SJSA1 (cell line): ENCODE measurements around the gene SYTL1. TPM values are rescaled to one million over a fixed set of nuclear protein-coding genes. Genes with fewer than 3 reads are reported as not detected.
A peak's percentile ranks its signal among the peaks of the same experiment; 100 is the strongest.
"Not testable (repeated sequence)": the region's sequence is repeated elsewhere in the genome, so short reads cannot be mapped to it uniquely, and the experiment has no call there.

ENCODE experiments used
- DNase-seq, 2 experiments: peaks; one replicate each; pipeline ENCODE4 v3.0.0-alpha.2; 2015 to 2020; ENCODE audit warnings: low spot score in 2 of 2, low read depth in 1 of 2
- H3K27ac ChIP-seq: fragments of 250-450 bp; sonication (Bioruptor Pico); 2 replicates; pipeline ENCODE4 v1.5.1; 2020; ENCODE audit warnings: mild to moderate bottlenecking, moderate library complexity
- H3K27me3 ChIP-seq: fragments of 250-450 bp; sonication (Bioruptor Pico); replicated peaks from 2 replicates; pipeline ENCODE4 v1.5.1; 2020; ENCODE audit warnings: mild to moderate bottlenecking, moderate library complexity
- H3K36me3 ChIP-seq: fragments of 250-450 bp; sonication (Bioruptor Pico); 2 replicates; pipeline ENCODE4 v1.5.1; 2020; ENCODE audit warnings: mild to moderate bottlenecking
- H3K4me1 ChIP-seq: fragments of 250-450 bp; sonication (Bioruptor Pico); replicated peaks from 2 replicates; pipeline ENCODE4 v1.6.1; 2021; ENCODE audit warnings: mild to moderate bottlenecking
- H3K4me3 ChIP-seq: fragments of 250-450 bp; sonication (Bioruptor Pico); 2 replicates; pipeline ENCODE4 v1.5.1; 2020; ENCODE audit warnings: mild to moderate bottlenecking
- H3K9me3 ChIP-seq: fragments of 250-450 bp; sonication (Bioruptor Pico); replicated peaks from 2 replicates; pipeline ENCODE4 v1.5.1; 2020; ENCODE audit warnings: mild to moderate bottlenecking
- total RNA-seq: library from RNA; depleted of rRNA; stranded (reverse); fragments of >200 nt; shearing (Covaris generic); gene quantifications from 2 replicates; pipeline ENCODE4 v1.2.3, GENCODE V29; 2014

SYTL1 gene
- total RNA-seq, 1 experiment from 2014 or later, result 1.1 TPM

DNA sequence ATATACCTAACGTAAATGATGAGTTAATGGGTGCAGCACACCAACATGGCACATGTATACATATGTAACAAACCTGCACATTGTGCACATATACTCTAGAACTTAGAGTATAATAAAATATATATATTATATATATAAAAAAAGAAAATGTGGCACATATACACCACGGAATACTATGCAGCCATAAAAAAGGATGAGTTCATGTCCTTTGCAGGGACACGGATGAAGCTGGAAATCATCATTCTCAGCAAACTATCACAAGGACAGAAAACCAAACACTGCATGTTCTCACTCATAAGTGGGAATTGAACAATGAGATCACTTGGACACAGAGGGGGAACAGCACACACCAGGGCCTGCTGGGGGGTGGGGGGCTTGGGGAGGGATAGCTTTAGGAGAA lies 43.0 kb downstream of the SYTL1 start:
- DNase-seq, H3K9me3 ChIP-seq, H3K27ac ChIP-seq, H3K36me3 ChIP-seq, H3K4me3 ChIP-seq, H3K4me1 ChIP-seq, H3K27me3 ChIP-seq: not testable (repeated sequence)

DNA sequence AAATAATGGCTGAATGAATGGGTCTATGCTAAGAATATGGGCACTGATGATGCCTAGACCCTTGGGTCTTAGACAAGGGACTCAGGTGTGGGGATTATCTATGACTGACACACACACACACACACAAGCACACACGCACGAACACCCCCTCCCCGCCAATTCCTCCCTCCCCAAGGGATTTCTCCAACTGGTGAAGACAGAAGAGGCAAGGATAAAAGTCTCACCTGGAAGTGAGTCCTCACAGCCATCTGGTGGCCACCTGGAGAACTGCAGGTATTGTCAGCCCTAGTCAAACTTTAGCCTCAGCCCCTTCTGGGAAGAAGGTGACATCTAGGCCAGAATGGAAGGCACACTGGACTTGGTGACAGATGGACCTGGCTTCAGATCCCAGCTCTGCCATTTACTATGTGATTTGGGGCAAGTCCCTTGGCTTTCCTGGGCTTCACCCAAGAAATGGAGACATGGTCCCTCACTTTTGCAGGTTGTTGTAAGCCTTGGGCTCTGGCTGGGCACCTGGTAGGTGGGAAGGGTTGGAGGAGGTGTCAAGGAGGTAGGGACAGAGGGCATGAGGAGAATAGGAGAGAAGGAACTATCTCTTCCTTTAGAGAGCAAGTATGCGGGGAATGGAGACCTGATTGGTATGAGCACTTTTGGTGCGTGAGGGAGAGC lies 46.6 kb downstream of the SYTL1 start:
- Histone ChIP-seq H3K27ac (no peak overlapping the region), H3K27me3 (no peaks in the 10 kb centered on the region), H3K9me3 (no peaks in the 10 kb centered on the region), H3K4me1 (peaks cover 11% of the 10 kb centered on the region), H3K36me3 (peaks cover 4% of the 10 kb centered on the region; the same call in 1 of the 2 replicates), H3K4me3 (no peak overlapping the region)
- DNase-seq, result no peak

DNA sequence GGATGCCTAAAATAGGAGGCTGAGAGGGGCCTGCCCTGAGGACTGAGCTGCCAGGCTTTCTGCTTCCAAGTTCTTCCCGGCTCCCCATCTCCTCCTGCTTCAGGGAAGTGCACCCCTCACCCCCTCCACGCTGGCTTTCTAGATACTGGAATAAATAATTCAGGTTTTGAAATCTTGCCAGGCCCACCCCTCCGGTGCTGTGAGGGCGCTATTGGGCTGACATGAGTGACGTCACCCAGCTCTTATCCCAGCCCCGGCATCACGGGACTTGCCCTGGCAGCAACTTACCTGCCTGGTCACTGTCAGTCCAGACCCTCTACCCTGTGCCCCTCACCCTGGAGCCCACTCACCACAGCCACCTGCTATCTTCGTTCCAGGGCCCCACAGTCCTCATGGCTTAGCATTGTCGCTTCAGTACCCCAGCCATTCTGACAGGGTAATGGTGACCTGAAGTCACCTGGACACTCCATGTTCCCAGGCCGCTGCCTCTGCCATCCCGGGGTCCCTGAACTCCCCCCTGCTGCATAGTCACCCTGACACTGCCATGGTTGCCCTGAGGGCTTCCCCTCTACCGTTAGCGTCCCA lies 49.8 kb downstream of the SYTL1 start:
- Histone ChIP-seq H3K27ac (0 out of 2 replicates have a peak overlapping the region, but pooled peaks have one; percentile 18), H3K9me3 (no peaks in the 10 kb centered on the region), H3K27me3 (no peaks in the 10 kb centered on the region), H3K36me3 (peaks cover 13% of the 10 kb centered on the region), H3K4me3 (peak overlapping the region; percentile 80), H3K4me1 (peaks cover 20% of the 10 kb centered on the region)
- no peak for DNase-seq

DNA sequence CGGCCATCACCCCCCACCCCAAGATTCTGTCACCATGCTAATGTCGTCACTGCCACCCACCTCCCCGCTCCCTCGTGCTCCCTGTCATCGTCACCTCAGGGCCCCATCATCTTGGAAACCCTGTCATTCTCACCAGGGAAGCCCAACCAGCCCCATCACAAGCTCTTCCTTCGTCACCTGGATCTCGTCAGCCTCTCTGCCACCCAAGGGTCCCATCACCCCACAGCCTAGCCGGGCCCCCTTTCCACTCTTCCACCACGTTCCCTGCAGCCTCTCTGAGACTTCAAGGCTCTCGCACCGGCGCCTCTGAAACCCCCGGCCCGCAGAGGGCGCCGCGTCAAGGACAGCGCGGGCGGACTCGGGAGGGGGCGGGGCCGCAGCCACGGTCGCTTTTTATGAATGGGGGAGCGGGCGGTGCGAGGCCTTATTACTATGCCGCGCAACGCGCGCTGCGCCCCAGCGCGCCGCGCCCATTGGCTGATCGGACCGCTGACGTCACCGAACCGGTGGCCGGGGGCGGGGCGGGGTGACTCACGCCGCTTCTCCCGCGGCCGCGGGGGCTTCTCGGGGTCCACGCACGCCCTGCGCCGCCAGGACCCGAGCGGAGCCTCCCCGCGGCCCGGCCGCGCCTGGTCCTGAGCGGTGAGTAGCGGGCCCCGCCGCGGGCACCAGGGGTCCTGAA lies 50.4 kb downstream of the SYTL1 start, which contains the start of gene GPR3:
Gene GPR3 (plus strand): TSS at position 527 of the 682 bp plus-strand sequence. CDS start 1,177 bp downstream, outside the sequence.
- Histone ChIP-seq H3K27me3 (no peaks in the 10 kb centered on the region), H3K4me3 (peak within 1 kb of the TSS; percentile 80), H3K9me3 (no peaks in the 10 kb centered on the region), H3K27ac (peak within 1 kb of the TSS; percentile 82), H3K4me1 (peaks cover 20% of the 10 kb centered on the region), H3K36me3 (peaks cover 13% of the 10 kb centered on the region)
- DNase-seq, result peak; percentile 91 to 95

DNA sequence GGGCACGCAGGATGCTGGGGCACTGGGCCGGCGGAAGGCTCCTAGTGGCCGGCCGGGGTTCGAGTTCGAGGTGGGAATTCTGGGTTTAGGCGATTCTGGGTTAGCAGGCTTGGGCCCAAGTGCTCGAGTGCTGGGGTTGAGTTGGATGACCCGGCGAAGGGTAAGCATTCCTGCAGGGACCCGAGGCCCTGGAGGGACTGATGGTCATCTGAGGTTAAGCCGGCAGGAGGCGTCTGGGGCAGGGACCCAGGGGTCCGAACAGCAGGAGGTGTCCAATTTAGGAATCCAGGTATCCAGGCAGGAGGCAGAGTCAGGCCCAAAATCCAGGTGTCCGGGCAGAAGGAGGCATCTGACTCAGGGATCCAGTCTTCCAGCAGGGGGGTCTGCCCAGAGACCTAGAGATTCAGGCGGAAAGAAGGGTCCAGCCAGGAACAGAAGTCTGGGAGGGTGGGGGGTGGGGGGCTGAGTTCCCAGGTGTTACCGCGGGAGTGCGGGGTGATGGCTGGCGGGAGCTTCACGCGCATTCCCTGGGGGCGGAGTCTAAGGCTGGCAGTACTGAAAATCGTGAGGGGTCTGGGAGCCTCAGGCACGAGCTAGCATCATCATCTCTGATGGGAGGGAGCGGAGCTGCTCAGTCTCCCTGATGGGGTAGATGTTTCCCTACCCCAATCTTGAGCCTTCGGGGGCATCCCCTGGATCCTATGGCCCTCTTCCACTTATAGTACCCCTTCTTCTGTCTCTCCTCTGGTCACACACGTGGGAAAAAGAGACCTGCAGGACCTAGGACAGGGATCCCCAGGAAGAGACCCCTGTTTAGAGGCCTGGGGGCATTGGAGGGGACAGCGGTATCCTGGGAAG lies 51.2 kb downstream of the SYTL1 start:
- no peak for DNase-seq
- H3K27me3 ChIP-seq, result no peaks in the 10 kb centered on the region

DNA sequence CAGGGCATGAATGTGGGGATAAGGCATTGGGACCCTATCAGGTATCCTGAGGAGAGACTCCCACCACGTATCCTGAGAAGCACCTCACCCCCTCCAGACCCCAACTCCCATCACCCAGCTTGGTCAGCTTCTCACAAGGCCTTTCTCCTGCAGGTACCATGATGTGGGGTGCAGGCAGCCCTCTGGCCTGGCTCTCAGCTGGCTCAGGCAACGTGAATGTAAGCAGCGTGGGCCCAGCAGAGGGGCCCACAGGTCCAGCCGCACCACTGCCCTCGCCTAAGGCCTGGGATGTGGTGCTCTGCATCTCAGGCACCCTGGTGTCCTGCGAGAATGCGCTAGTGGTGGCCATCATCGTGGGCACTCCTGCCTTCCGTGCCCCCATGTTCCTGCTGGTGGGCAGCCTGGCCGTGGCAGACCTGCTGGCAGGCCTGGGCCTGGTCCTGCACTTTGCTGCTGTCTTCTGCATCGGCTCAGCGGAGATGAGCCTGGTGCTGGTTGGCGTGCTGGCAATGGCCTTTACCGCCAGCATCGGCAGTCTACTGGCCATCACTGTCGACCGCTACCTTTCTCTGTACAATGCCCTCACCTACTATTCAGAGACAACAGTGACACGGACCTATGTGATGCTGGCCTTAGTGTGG lies 51.9 kb downstream of the SYTL1 start:
- Histone ChIP-seq H3K4me3 (no peak overlapping the region; the same call in 1 of the 2 replicates), H3K4me1 (peaks cover 20% of the 10 kb centered on the region), H3K9me3 (no peaks in the 10 kb centered on the region), H3K27me3 (no peaks in the 10 kb centered on the region), H3K36me3 (peaks cover 13% of the 10 kb centered on the region), H3K27ac (no peak overlapping the region)
- DNase-seq, result no peak

More for the DNA sequence above, 51.2 kb downstream of the SYTL1 start:
- H3K36me3 ChIP-seq, result peaks cover 13% of the 10 kb centered on the region
- H3K9me3 ChIP-seq, result no peaks in the 10 kb centered on the region
- peak overlapping the region; percentile 82 for H3K27ac ChIP-seq
- peak overlapping the region; percentile 80 for H3K4me3 ChIP-seq
- peaks cover 20% of the 10 kb centered on the region for H3K4me1 ChIP-seq

DNA sequence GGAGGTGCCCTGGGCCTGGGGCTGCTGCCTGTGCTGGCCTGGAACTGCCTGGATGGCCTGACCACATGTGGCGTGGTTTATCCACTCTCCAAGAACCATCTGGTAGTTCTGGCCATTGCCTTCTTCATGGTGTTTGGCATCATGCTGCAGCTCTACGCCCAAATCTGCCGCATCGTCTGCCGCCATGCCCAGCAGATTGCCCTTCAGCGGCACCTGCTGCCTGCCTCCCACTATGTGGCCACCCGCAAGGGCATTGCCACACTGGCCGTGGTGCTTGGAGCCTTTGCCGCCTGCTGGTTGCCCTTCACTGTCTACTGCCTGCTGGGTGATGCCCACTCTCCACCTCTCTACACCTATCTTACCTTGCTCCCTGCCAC lies 52.4 kb downstream of the SYTL1 start:
- Histone ChIP-seq H3K27ac (no peak overlapping the region), H3K4me1 (peaks cover 20% of the 10 kb centered on the region), H3K36me3 (peaks cover 13% of the 10 kb centered on the region), H3K27me3 (no peaks in the 10 kb centered on the region), H3K9me3 (no peaks in the 10 kb centered on the region), H3K4me3 (no peak overlapping the region)
- no peak for DNase-seq

DNA sequence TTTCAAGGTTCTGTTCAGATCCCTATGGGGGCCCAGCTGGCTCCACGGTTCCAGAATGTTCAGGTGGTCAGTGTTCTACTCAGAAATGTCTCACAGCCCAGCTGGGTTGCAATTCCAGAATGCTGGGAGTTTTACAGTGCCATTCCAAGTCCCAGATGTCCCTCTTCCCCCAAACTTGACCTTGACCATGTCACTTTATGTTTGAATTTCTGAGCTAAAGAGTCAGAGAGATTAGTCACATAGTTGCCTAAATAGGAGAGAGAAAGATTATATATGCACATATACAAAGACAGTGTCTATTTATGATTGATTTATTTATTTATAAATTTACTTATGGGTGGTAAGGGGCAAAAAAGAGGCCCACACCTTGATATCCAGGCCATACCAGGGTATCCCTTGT lies 53.1 kb downstream of the SYTL1 start:
- Histone ChIP-seq H3K27ac (no peak overlapping the region), H3K27me3 (no peaks in the 10 kb centered on the region)
- no peak for DNase-seq

DNA sequence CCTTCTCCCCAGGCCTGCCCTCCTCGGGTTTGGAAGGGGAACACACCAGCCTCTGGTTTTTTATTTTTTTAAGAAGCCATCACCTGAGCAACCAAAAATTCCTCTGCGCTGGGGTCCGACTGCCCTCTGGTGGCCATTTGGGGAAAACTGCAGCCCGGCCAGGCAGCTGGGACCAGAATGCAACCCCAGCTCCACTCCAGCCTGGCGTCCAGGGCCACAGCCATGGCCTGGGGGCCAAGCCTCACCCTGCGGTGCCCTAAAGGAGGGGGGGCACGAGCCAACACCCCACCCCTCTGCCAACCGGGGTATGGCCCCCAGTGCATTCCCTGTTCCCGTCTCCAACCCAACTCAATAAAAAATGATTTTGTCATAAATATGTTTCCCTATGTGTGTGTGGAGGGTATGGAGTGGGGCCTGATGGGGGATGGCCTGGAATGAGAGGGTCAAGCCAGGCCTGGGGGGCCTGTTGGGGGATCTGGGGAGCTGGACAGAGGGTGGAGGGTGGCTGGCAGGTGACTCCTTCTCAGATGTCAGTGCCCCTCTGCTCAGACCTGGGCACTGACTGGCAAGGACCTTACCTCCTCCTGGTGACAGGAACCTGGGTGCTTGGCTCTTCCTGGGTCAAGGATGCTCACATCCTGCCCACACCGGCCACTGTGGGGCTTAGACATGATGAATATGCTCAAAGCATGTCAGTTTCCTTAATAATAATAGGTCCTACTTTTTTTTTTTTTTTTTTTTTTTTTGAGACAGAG lies 53.8 kb downstream of the SYTL1 start:
- no peaks in the 10 kb centered on the region for H3K27me3 ChIP-seq
- no peak overlapping the region for H3K27ac ChIP-seq
- DNase-seq, result peak; percentile 57 to 65
- peaks cover 20% of the 10 kb centered on the region for H3K4me1 ChIP-seq
- H3K36me3 ChIP-seq, result peaks cover 13% of the 10 kb centered on the region
- no peak overlapping the region for H3K4me3 ChIP-seq
- no peaks in the 10 kb centered on the region for H3K9me3 ChIP-seq

More for the DNA sequence above, 53.1 kb downstream of the SYTL1 start:
- Histone ChIP-seq H3K4me1 (peaks cover 20% of the 10 kb centered on the region), H3K36me3 (peaks cover 13% of the 10 kb centered on the region), H3K4me3 (no peak overlapping the region), H3K9me3 (no peaks in the 10 kb centered on the region)

DNA sequence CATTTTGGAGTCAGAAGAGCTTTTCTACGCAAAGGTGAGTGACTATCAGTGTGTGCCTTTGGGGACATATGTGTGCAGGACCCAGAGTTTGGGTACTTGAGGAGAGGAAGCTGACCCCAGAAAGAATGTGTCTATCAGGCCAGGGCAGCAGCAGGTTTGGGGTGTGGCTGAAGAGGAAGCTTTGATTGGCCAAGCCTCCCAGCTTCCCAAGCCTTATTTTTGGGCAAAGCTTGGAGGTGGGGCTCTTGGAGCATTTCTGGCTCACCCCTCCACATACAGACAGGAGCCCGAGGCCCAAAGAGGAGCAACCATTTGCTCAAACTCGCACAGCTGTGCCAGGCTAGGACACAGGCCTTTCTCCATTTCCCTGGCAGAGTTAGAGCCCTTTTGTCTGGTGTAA lies 55.3 kb downstream of the SYTL1 start:
- Histone ChIP-seq H3K9me3 (no peaks in the 10 kb centered on the region), H3K36me3 (peaks cover 14% of the 10 kb centered on the region), H3K27me3 (no peaks in the 10 kb centered on the region), H3K27ac (no peak overlapping the region), H3K4me1 (peaks cover 13% of the 10 kb centered on the region), H3K4me3 (no peak overlapping the region)
- no peak for DNase-seq

DNA sequence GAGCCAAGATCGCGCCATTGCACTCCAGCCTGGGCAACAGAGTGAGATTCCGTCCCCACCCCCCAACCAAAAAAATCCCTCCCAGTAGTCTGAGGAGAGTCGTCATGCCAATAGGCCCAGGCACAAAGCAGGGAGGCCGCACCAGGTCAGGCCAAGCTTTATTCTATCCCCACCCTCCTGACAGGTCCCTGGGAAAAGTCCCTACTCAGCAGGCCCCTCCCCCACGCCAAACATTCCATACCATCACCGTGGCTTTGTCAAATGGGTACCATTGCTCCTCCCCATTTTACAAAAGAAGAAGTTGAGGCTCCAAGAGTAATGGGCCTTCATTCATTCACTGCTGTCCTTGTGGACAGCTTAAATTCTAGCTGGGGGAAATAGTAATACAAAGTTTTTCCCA lies 55.9 kb downstream of the SYTL1 start:
- no peaks in the 10 kb centered on the region for H3K9me3 ChIP-seq
- no peak for DNase-seq
- H3K4me1 ChIP-seq, result peaks cover 18% of the 10 kb centered on the region
- no peak overlapping the region for H3K4me3 ChIP-seq
- no peak overlapping the region for H3K27ac ChIP-seq
- peaks cover 16% of the 10 kb centered on the region for H3K36me3 ChIP-seq
- H3K27me3 ChIP-seq, result no peaks in the 10 kb centered on the region

DNA sequence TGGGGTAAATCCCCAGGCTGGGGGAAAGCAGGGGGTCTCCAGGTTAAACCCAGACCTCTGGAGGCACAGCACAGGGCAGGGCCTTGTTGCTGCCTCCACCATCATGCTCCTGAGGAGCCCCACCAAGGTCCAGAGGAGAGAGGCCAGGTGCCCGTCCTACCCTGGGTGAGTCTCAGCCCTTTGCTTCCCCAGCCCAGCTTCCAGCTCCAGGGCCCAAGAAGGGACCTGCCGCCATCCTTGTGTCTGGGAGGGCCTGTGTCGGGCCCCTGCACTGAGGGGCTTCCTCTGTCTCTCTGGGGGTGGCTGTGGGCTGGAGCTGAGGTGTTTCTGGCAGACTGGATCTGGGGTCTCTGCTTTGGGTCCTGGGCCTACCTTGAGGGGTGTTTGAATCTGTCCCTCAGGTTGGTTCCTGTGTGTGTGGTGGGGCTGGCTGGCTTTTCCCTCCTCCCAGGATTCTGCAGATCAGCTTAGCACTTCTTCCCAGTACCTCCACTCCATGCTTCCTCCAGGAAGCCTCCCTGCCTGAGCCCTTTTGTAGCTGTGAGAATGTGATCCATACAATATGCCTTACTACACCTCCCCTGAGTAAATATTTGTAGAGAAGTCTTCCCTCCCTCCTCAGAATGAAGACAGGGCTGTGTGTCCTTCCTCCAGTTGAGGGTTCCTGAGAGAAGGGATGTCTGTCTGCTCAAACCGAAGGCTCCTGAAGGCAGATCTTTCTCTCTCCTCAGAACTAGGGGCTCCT lies 56.8 kb downstream of the SYTL1 start:
- Histone ChIP-seq H3K27me3 (no peaks in the 10 kb centered on the region), H3K4me1 (peaks cover 14% of the 10 kb centered on the region), H3K4me3 (no peak overlapping the region), H3K9me3 (no peaks in the 10 kb centered on the region), H3K36me3 (peaks cover 15% of the 10 kb centered on the region), H3K27ac (no peak overlapping the region)
- no peak for DNase-seq
